Measurements from ENCODE around the gene TARM1. TPM values are rescaled to one million over a fixed set of nuclear protein-coding genes. Genes with fewer than 3 reads are reported as not detected.

Gene TARM1
- total RNA-seq, 1 donor = 0.21 TPM

- no peaks in the 10 kb centered on the region for H3K9me3 ChIP-seq (ENCODE audit: low read depth, low read length)
- peaks cover 15% of the 10 kb centered on the region for H3K4me1 ChIP-seq (ENCODE audit: insufficient read depth, low read length)
- peaks cover 2% of the 10 kb centered on the region for H3K27me3 ChIP-seq (ENCODE audit: insufficient read depth, low read length)
- no peak overlapping the region for H3K4me3 ChIP-seq (ENCODE audit: low read length)
Measured at GRCh38 chr19:54029930-54030490, 51.2 kb downstream of the TARM1 start.

- H3K4me1 ChIP-seq (ENCODE audit: insufficient read depth, low read length) = peaks cover 19% of the 10 kb centered on the region
Measured at GRCh38 chr19:54029301-54029700, 51.9 kb downstream of the TARM1 start.

GRCh38 chr19:54026656-54027055 is 54.5 kb downstream of the TARM1 start:
- Histone ChIP-seq H3K4me1 (ENCODE audit: insufficient read depth, low read length) (peaks cover 45% of the 10 kb centered on the region), H3K9me3 (ENCODE audit: low read depth, low read length) (no peaks in the 10 kb centered on the region), H3K27me3 (ENCODE audit: insufficient read depth, low read length) (peaks cover 2% of the 10 kb centered on the region), H3K4me3 (ENCODE audit: low read length) (no peak overlapping the region)

More at GRCh38 chr19:54029301-54029700, 51.9 kb downstream of the TARM1 start:
- no peaks in the 10 kb centered on the region for H3K9me3 ChIP-seq (ENCODE audit: low read depth, low read length)
- H3K4me3 ChIP-seq (ENCODE audit: low read length) = no peak overlapping the region
- H3K27me3 ChIP-seq (ENCODE audit: insufficient read depth, low read length) = peaks cover 2% of the 10 kb centered on the region

- Histone ChIP-seq H3K27me3 (ENCODE audit: insufficient read depth, low read length) (no peaks in the 10 kb centered on the region), H3K9me3 (ENCODE audit: low read depth, low read length) (no peaks in the 10 kb centered on the region), H3K4me3 (ENCODE audit: low read length) (no peak overlapping the region), H3K4me1 (ENCODE audit: insufficient read depth, low read length) (peaks cover 58% of the 10 kb centered on the region)
Measured at GRCh38 chr19:54024660-54025059, 56.5 kb downstream of the TARM1 start.

- H3K27me3 ChIP-seq (ENCODE audit: insufficient read depth, low read length) = no peaks in the 10 kb centered on the region
- H3K4me3 ChIP-seq (ENCODE audit: low read length) = no peak overlapping the region
- H3K4me1 ChIP-seq (ENCODE audit: insufficient read depth, low read length) = peaks cover 63% of the 10 kb centered on the region
- H3K9me3 ChIP-seq (ENCODE audit: low read depth, low read length) = no peaks in the 10 kb centered on the region
Measured at GRCh38 chr19:54023191-54023590, 58.0 kb downstream of the TARM1 start.

GRCh38 chr19:54021932-54022331 is 59.2 kb downstream of the TARM1 start:
- peaks cover 74% of the 10 kb centered on the region for H3K4me1 ChIP-seq (ENCODE audit: insufficient read depth, low read length)
- H3K4me3 ChIP-seq (ENCODE audit: low read length) = no peak overlapping the region
- H3K9me3 ChIP-seq (ENCODE audit: low read depth, low read length) = no peaks in the 10 kb centered on the region
- no peaks in the 10 kb centered on the region for H3K27me3 ChIP-seq (ENCODE audit: insufficient read depth, low read length)

GRCh38 chr19:54021363-54021762 is 59.8 kb downstream of the TARM1 start:
- no peaks in the 10 kb centered on the region for H3K27me3 ChIP-seq (ENCODE audit: insufficient read depth, low read length)
- no peak overlapping the region for H3K4me3 ChIP-seq (ENCODE audit: low read length)
- no peaks in the 10 kb centered on the region for H3K9me3 ChIP-seq (ENCODE audit: low read depth, low read length)
- H3K4me1 ChIP-seq (ENCODE audit: insufficient read depth, low read length) = peaks cover 74% of the 10 kb centered on the region

Other genes with a start within 250 kb of the TARM1 start
- 51.9 TPM for gene MYADM, start 213.5 kb downstream of the TARM1 start, total RNA-seq
- 0.10 TPM for gene PRKCG, start 199.2 kb downstream of the TARM1 start, total RNA-seq
- gene CACNG7, start 172.1 kb downstream of the TARM1 start, total RNA-seq = not detected
- not detected for gene CACNG8, start 118.4 kb downstream of the TARM1 start, total RNA-seq
- not detected for gene CACNG6, start 89.7 kb downstream of the TARM1 start, total RNA-seq
- 12.4 TPM for gene VSTM1, start 17.5 kb downstream of the TARM1 start, total RNA-seq
- gene OSCAR, start 19.4 kb upstream of the TARM1 start, total RNA-seq = 8.7 TPM
- gene NDUFA3, start 21.5 kb upstream of the TARM1 start, total RNA-seq = 6.9 TPM
- gene TFPT, start 34.3 kb upstream of the TARM1 start, total RNA-seq = 5.7 TPM
- 27.8 TPM for gene PRPF31, start 34.4 kb upstream of the TARM1 start, total RNA-seq
- 8.1 TPM for gene CNOT3, start 56.4 kb upstream of the TARM1 start, total RNA-seq
- gene LENG1, start 78.4 kb upstream of the TARM1 start, total RNA-seq = 11.9 TPM
- gene TMC4, start 91.8 kb upstream of the TARM1 start, total RNA-seq = 0.31 TPM
- gene MBOAT7, start 108.2 kb upstream of the TARM1 start, total RNA-seq = 30.3 TPM
- 15.5 TPM for gene TSEN34, start 109.9 kb upstream of the TARM1 start, total RNA-seq
- gene RPS9, start 119.5 kb upstream of the TARM1 start, total RNA-seq = 2,589 TPM
- gene LILRB3, start 141.6 kb upstream of the TARM1 start, total RNA-seq = 51.4 TPM
- 16.9 TPM for gene LILRA6, start 161.4 kb upstream of the TARM1 start, total RNA-seq
- gene LILRB5, start 175.9 kb upstream of the TARM1 start, total RNA-seq = 0.10 TPM
- 27.3 TPM for gene LILRB2, start 199.7 kb upstream of the TARM1 start, total RNA-seq
- gene LILRA5, start 231.8 kb upstream of the TARM1 start, total RNA-seq = 191 TPM